ENCODE data around the gene KRTAP10-5.
"Not testable (repeated sequence)": the region's sequence is repeated elsewhere in the genome, so short reads cannot be mapped to it uniquely, and the experiment has no call there.

KRTAP10-5 gene

GRCh38 chr21:44602463-44602850, 22.1 kb upstream of the KRTAP10-5 start:
- H3K9ac ChIP-seq (ENCODE audit: low read length), result no peak overlapping the region
- no peak overlapping the region for H2AFZ ChIP-seq (ENCODE audit: low read depth, low read length)
- no peak for TF ChIP-seq CTCF (IDR thresholded peaks at IDR 0.05; ENCODE audit: low read depth, low read length)
- TF ChIP-seq EZH2phosphoT487 (IDR thresholded peaks at IDR 0.05; ENCODE audit: low read depth), result no peak

GRCh38 chr21:44601596-44602462, 21.4 kb upstream of the KRTAP10-5 start:
- Histone ChIP-seq H3K36me3 (replicated peaks; ENCODE audit: low read depth, low read length) (no peaks in the 10 kb centered on the region), H3K27ac (ENCODE audit: low read length) (no peak overlapping the region), H3K4me3 (ENCODE audit: low read length) (no peak overlapping the region), H4K20me1 (ENCODE audit: insufficient read depth, low read length) (no peaks in the 10 kb centered on the region), H3K4me1 (ENCODE audit: low read length) (no peaks in the 10 kb centered on the region), H3K79me2 (ENCODE audit: low read length) (no peaks in the 10 kb centered on the region), H3K27me3 (ENCODE audit: low read depth, low read length) (no peaks in the 10 kb centered on the region; the same call in 1 of the 2 replicates), H3K9ac (ENCODE audit: low read length) (no peak overlapping the region), H3K9me3 (ENCODE audit: insufficient read depth, low read length) (no peaks in the 10 kb centered on the region), H3K4me2 (ENCODE audit: low read length) (no peak overlapping the region), H2AFZ (ENCODE audit: low read depth, low read length) (no peak overlapping the region)
- no peak for TF ChIP-seq EZH2phosphoT487 (IDR thresholded peaks at IDR 0.05; ENCODE audit: low read depth)
- no peak for TF ChIP-seq CTCF (IDR thresholded peaks at IDR 0.05; ENCODE audit: low read depth, low read length)

More at GRCh38 chr21:44602463-44602850, 22.1 kb upstream of the KRTAP10-5 start:
- H4K20me1 ChIP-seq (ENCODE audit: insufficient read depth, low read length), result no peaks in the 10 kb centered on the region
- no peaks in the 10 kb centered on the region for H3K9me3 ChIP-seq (ENCODE audit: insufficient read depth, low read length)
- H3K4me3 ChIP-seq (ENCODE audit: low read length), result no peak overlapping the region
- H3K4me1 ChIP-seq (ENCODE audit: low read length), result no peaks in the 10 kb centered on the region
- H3K4me2 ChIP-seq (ENCODE audit: low read length), result no peak overlapping the region
- no peaks in the 10 kb centered on the region; the same call in 1 of the 2 replicates for H3K27me3 ChIP-seq (ENCODE audit: low read depth, low read length)
- H3K36me3 ChIP-seq (replicated peaks; ENCODE audit: low read depth, low read length), result no peaks in the 10 kb centered on the region
- no peaks in the 10 kb centered on the region for H3K79me2 ChIP-seq (ENCODE audit: low read length)
- H3K27ac ChIP-seq (ENCODE audit: low read length), result no peak overlapping the region

- H3K27ac ChIP-seq (ENCODE audit: low read length); H2AFZ ChIP-seq (ENCODE audit: low read depth, low read length); H3K9me3 ChIP-seq (ENCODE audit: insufficient read depth, low read length); H3K4me1 ChIP-seq (ENCODE audit: low read length); H3K4me2 ChIP-seq (ENCODE audit: low read length); H3K79me2 ChIP-seq (ENCODE audit: low read length); H3K27me3 ChIP-seq (ENCODE audit: low read depth, low read length); H3K36me3 ChIP-seq (replicated peaks; ENCODE audit: low read depth, low read length); H3K9ac ChIP-seq (ENCODE audit: low read length); H3K4me3 ChIP-seq (ENCODE audit: low read length); H4K20me1 ChIP-seq (ENCODE audit: insufficient read depth, low read length): not testable (repeated sequence)
Observed at GRCh38 chr21:44601091-44601490, 20.7 kb upstream of the KRTAP10-5 start.

- H4K20me1 ChIP-seq (ENCODE audit: insufficient read depth, low read length); H3K27me3 ChIP-seq (ENCODE audit: low read depth, low read length); H3K9me3 ChIP-seq (ENCODE audit: insufficient read depth, low read length); H3K9ac ChIP-seq (ENCODE audit: low read length); H3K4me2 ChIP-seq (ENCODE audit: low read length); H3K4me1 ChIP-seq (ENCODE audit: low read length); H3K36me3 ChIP-seq (replicated peaks; ENCODE audit: low read depth, low read length); H3K79me2 ChIP-seq (ENCODE audit: low read length); H2AFZ ChIP-seq (ENCODE audit: low read depth, low read length); H3K27ac ChIP-seq (ENCODE audit: low read length); H3K4me3 ChIP-seq (ENCODE audit: low read length): not testable (repeated sequence)
Observed at GRCh38 chr21:44600118-44600978, 19.9 kb upstream of the KRTAP10-5 start, which contains the start of gene KRTAP10-7. KRTAP10-7 (plus strand) TSS chr21:44600597; CDS start chr21:44600622, 25 bp downstream.
